Testis (tissue), 3 donors: ENCODE results near the gene LNPEP. TPM values are rescaled to one million over a fixed set of nuclear protein-coding genes. Genes with fewer than 3 reads are reported as not detected.

ENCODE experiments used
- DNase-seq: peaks from one replicate; pipeline ENCODE4 v3.0.0-alpha.2; 2019
- H3K27ac ChIP-seq, 2 donors: fragments of 200-600 bp; sonication (generic); one replicate each; pipeline ENCODE4 v1.5.1; 2019
- H3K27me3 ChIP-seq: fragments of 200-600 bp; sonication (generic); one replicate; pipeline ENCODE4 v1.5.1; 2019
- H3K36me3 ChIP-seq: fragments of 200-600 bp; sonication (generic); one replicate; pipeline ENCODE4 v1.5.1; 2017; ENCODE audit warnings: low read depth; ENCODE audit errors: missing control alignments
- H3K4me1 ChIP-seq: fragments of 200-600 bp; sonication (generic); one replicate; pipeline ENCODE4 v1.5.1; 2019
- H3K4me3 ChIP-seq, 2 donors: fragments of 200-600 bp; sonication (generic); one replicate each; pipeline ENCODE4 v1.5.1; 2017 to 2019
- H3K9me3 ChIP-seq: fragments of 200-600 bp; sonication (generic); one replicate; pipeline ENCODE4 v1.5.1; 2017
- POLR2A ChIP-seq: fragments of 450-650 bp; IDR thresholded peaks from one replicate; pipeline ENCODE4 v1.6.1; 2017; ENCODE audit warnings: antibody characterized with exemption, mild to moderate bottlenecking, moderate library complexity
- WGBS, 2 donors: methylation state at CpG; one replicate each; pipeline ENCODE4 v1.1.5; 2018; 5-methylcytosine and 5-hydroxymethylcytosine counted together
- intact Hi-C: fragments of 100-400 bp; cut with DNase I; formaldehyde crosslinking; loops from one replicate; pipeline ENCODE4 v1.15.1; 2023; ENCODE audit warnings: low total_unique reads
- polyA plus RNA-seq: library from polyadenylated mRNA; stranded (reverse); fragments of 350-450 nt; fragmentation: Illumina TruSeq; extraction: RNeasy Lipid Tissue Mini Kit (QIAGEN cat#74804); gene quantifications from one replicate; pipeline ENCODE4 v1.2.3, GENCODE V29; 2014; ENCODE audit warnings: low read depth, low replicate concordance; ENCODE audit not compliant: insufficient read depth
- total RNA-seq, 2 donors: library from RNA; depleted of rRNA; stranded (reverse); fragments of >200 nt; gene quantifications; one replicate each; pipeline ENCODE4 v1.2.3, GENCODE V29; 2016
- TF ChIP-seq, protein P1 (sequence below), 3 experiments: fragments of 450-650 bp in 2 of 3; fragments of 200-600 bp in 1 of 3; sonication (generic) in 1 of 3; IDR thresholded peaks; one replicate each; pipeline ENCODE4 v1.5.1; 2016 to 2019; ENCODE audit warnings: antibody characterized with exemption in 3 of 3, mild to moderate bottlenecking in 2 of 3, moderate library complexity in 1 of 3

Gene LNPEP
- total and polyA plus RNA-seq, 3 donors from 2014 or later: 10.9 to 33.1 (median 28.0) TPM

GRCh38 chr5:96919754-96920197 is 16.1 kb upstream of the LNPEP start:
- DNase-seq: no peak
- no peak overlapping the region for H3K27ac ChIP-seq
- intact Hi-C loops: no loop called here
- TF ChIP-seq, protein P1, sequence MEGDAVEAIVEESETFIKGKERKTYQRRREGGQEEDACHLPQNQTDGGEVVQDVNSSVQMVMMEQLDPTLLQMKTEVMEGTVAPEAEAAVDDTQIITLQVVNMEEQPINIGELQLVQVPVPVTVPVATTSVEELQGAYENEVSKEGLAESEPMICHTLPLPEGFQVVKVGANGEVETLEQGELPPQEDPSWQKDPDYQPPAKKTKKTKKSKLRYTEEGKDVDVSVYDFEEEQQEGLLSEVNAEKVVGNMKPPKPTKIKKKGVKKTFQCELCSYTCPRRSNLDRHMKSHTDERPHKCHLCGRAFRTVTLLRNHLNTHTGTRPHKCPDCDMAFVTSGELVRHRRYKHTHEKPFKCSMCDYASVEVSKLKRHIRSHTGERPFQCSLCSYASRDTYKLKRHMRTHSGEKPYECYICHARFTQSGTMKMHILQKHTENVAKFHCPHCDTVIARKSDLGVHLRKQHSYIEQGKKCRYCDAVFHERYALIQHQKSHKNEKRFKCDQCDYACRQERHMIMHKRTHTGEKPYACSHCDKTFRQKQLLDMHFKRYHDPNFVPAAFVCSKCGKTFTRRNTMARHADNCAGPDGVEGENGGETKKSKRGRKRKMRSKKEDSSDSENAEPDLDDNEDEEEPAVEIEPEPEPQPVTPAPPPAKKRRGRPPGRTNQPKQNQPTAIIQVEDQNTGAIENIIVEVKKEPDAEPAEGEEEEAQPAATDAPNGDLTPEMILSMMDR (IDR thresholded peaks at IDR 0.05): no peak
- no peak for TF ChIP-seq POLR2A
- no peak overlapping the region for H3K4me3 ChIP-seq
- H3K4me1 ChIP-seq: no peaks in the 10 kb centered on the region
- no peaks in the 10 kb centered on the region for H3K27me3 ChIP-seq
- no peaks in the 10 kb centered on the region for H3K9me3 ChIP-seq
- WGBS, 2 donors: 77 to 94% methylated on average over 4 of the region's 4 CpGs
- H3K36me3 ChIP-seq: no peaks in the 10 kb centered on the region

DNA sequence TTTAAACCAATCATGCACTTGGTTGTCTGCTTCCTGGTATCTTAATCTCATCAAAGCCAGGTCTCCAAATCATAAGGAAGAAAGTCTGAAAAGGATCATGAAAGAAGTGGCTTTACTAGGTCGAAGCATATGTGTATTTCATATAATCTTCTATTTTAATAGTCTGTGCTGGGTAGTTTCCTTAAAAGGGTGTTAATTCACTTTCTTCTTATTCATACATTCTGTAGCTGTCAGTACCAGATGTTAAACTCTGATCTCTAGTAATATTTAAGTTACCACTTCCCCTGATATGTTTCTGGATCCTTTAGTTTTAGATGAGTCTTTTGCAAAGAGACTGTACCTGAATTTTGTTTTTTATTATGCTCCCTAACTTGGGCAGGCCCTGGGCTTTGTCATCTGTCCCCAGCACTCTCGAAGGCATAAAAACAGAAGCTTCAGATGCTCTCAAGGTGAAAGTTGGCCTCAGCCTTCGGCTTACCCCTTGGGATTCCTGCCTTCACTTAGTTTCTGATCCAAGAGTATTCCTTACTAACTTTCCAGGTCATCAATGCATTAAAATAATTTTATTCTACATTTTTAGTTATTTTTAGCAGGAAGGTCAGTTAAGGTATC is 15.0 kb upstream of the LNPEP start:
- Histone ChIP-seq H3K27ac (no peak overlapping the region), H3K9me3 (no peaks in the 10 kb centered on the region), H3K27me3 (no peaks in the 10 kb centered on the region), H3K4me3 (no peak overlapping the region), H3K4me1 (no peaks in the 10 kb centered on the region), H3K36me3 (no peaks in the 10 kb centered on the region)
- DNase-seq: no peak
- intact Hi-C loops: no loop called here
- 87 to 91% methylated on average over 3 of the region's 3 CpGs for WGBS, 2 donors
- TF ChIP-seq, protein P1 (IDR thresholded peaks at IDR 0.05): no peak
- TF ChIP-seq POLR2A: no peak

DNA sequence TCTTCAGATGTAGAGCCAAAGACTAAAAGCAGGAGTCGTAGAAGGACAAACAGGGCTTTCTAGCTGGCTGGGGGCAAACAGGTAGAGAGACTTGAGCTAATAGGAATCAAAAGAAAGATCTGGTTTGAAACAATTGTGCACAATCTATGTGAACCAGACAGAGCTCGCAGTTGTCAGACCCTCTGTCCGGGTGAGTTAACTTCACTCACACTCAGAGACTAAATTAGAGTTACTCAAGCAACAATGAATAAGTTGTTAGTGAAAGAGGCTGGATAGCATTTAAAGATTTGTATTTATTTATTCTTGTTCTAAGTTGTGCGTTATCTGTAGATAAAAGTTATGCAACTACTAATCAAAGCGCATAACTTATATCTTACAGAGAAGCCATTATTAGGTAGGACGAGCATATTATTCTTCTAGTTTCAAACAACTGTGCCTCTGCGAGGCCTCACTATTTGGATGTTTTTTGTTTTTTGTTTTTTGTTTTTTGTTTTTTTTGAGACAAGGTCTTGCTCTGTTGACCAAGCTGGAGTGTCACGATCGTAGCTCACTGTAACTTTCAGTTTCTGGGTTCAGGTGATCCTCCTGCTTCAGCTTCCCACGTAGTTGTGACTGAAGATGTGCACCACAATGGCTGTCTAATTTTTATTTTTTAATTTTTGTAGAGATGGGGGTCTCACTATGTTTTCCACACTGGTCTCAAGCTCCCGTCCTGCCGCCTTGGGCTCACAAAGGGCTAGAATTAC is 13.2 kb upstream of the LNPEP start:
- Histone ChIP-seq H3K27me3 (no peaks in the 10 kb centered on the region), H3K36me3 (no peaks in the 10 kb centered on the region), H3K9me3 (no peaks in the 10 kb centered on the region), H3K27ac (no peak overlapping the region), H3K4me3 (no peak overlapping the region), H3K4me1 (no peaks in the 10 kb centered on the region)
- TF ChIP-seq, protein P1 (IDR thresholded peaks at IDR 0.05): no peak
- no peak for TF ChIP-seq POLR2A
- WGBS, 2 donors: 82 to 84% methylated on average over 12 of the region's 12 CpGs
- intact Hi-C loops: no loop called here
- DNase-seq: no peak

DNA sequence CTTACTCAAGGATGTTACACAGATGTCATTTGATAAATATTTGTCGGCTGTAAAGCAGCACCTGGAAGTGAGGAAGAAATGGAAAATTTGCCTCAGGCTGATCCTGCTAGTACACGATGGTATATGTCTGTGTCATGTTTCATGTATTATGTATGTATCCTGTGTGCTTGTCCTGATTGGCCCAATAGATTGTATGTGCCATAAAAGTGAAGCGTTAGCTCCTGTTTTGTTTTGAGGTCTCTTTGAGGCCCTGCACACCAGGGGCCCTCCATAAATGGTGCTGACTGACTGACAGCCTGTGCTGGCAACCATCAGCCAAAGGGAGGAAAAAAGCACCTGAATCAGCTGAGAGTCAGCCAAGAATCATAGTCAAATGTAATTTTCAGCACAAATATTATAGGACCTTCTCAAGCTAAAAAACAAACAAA is 11.8 kb upstream of the LNPEP start:
- no peak overlapping the region for H3K4me3 ChIP-seq
- no peaks in the 10 kb centered on the region for H3K9me3 ChIP-seq
- no peaks in the 10 kb centered on the region for H3K4me1 ChIP-seq
- DNase-seq: no peak
- no peak for TF ChIP-seq POLR2A
- no peaks in the 10 kb centered on the region for H3K36me3 ChIP-seq
- no peak overlapping the region for H3K27ac ChIP-seq
- H3K27me3 ChIP-seq: no peaks in the 10 kb centered on the region
- intact Hi-C loops: no loop called here
- WGBS, 2 donors: 54 to 73% methylated on average over 3 of the region's 3 CpGs

- Histone ChIP-seq H3K9me3 (no peaks in the 10 kb centered on the region), H3K4me1 (no peaks in the 10 kb centered on the region), H3K27me3 (no peaks in the 10 kb centered on the region), H3K36me3 (no peaks in the 10 kb centered on the region), H3K27ac (no peak overlapping the region), H3K4me3 (no peak overlapping the region)
- TF ChIP-seq, protein P1 (IDR thresholded peaks at IDR 0.05): no peak
- TF ChIP-seq POLR2A: no peak
- 90 to 96% methylated on average over 1 of the region's 1 CpG for WGBS, 2 donors
- no peak for DNase-seq
- intact Hi-C loops: no loop called here
These were observed 9.6 kb upstream of the LNPEP start for GRCh38 chr5:96926276-96926675.
